Psoas muscle (tissue), 8 donors: ENCODE data around the gene PSMB5. TPM values are rescaled to one million over a fixed set of nuclear protein-coding genes. Genes with fewer than 3 reads are reported as not detected.
A peak's percentile ranks its signal among the peaks of the same experiment; 100 is the strongest.

ENCODE experiments used
- ATAC-seq, 4 donors: fragments of 200-7000 bp; cut with Tn5 transposase; one replicate each; pipeline ENCODE4 v1.9.1; 2020; ENCODE audit warnings: moderate library complexity in 3 of 4, mild to moderate bottlenecking in 2 of 4
- DNase-seq, 2 donors: peaks; one replicate each; pipeline ENCODE4 v3.0.0-alpha.2; 2020
- H3K27ac ChIP-seq: fragments of 200-600 bp; one replicate; pipeline ENCODE4 v1.8.0; 2022
- H3K27me3 ChIP-seq, 3 donors: fragments of 200-600 bp in 1 of 3; one replicate each; pipeline versions ENCODE4 v1.6.1 to v1.8.0; 2013 to 2022; ENCODE audit warnings: low read length in 2 of 3, mild to moderate bottlenecking in 2 of 3, moderate library complexity in 1 of 3; ENCODE audit not compliant: insufficient read depth in 3 of 3
- H3K36me3 ChIP-seq, 2 donors: fragments of 200-600 bp in 1 of 2; one replicate each; pipeline versions ENCODE4 v1.6.1 to v1.8.0; 2013 to 2022; ENCODE audit warnings: low read depth in 1 of 2, mild to moderate bottlenecking in 1 of 2, moderate library complexity in 1 of 2; ENCODE audit not compliant: insufficient read depth in 1 of 2
- H3K4me1 ChIP-seq: fragments of 200-600 bp; one replicate; pipeline ENCODE4 v1.8.0; 2022
- H3K4me3 ChIP-seq: fragments of 200-600 bp; one replicate; pipeline ENCODE4 v1.8.0; 2022; ENCODE audit warnings: mild to moderate bottlenecking
- H3K9me3 ChIP-seq: fragments of 200-600 bp; one replicate; pipeline ENCODE4 v1.8.0; 2022
- CTCF ChIP-seq: fragments of 200-600 bp; IDR thresholded peaks from one replicate; pipeline ENCODE4 v1.8.0; 2022; ENCODE audit warnings: antibody characterized with exemption
- WGBS, 3 donors: extraction: QIAGEN DNeasy Blood & Tissue Kit; methylation state at CpG; one replicate each; pipeline versions ENCODE4 v1.1.6 to v1.1.7; 2013; 5-methylcytosine and 5-hydroxymethylcytosine counted together
- intact Hi-C, 2 donors: fragments of 100-400 bp; cut with DNase I; formaldehyde crosslinking; loops; one replicate each; pipeline versions ENCODE4 v1.11.0 to v1.14.2; 2022
- polyA plus RNA-seq, 3 donors: library from polyadenylated mRNA; stranded (reverse); fragments of 200-250 nt; gene quantifications; one replicate each; pipeline ENCODE4 v1.2.3, GENCODE V29; 2013
- total RNA-seq, 4 donors: library from RNA; stranded (reverse); fragmentation: NEBNext Ultra II Directional in 2 of 4; extraction: Animal tissue kit (Norgen Biotek cat#: 25700) in 2 of 4; gene quantifications; one replicate each; pipeline versions ENCODE4 v1.2.1 to v1.2.4, GENCODE V29; 2021 to 2023
- donor health status: healthy with polysubstance abuse.
- donor health status: DM: no; HTN: no; CAD: no; lungs with moderate emphysema.
- donor health status: Bipolar disorder and iron deficiency.
- donor health status: healthy.
- donor health status: DM: yes; HTN: yes; CAD: no.
- donor health status: DM: no; HTN: no; CAD: no.
- donor health status: DM: no; HTN: no; CAD: no.
- donor health status: DM: yes; HTN: yes; CAD: no.

The PSMB5 gene
- total and polyA plus RNA-seq, 7 donors: 156 to 619 (median 304) TPM

GRCh38 chr14:23056956-23057756 is 22.5 kb upstream of the PSMB5 start, which contains the start of gene CDH24:
Gene CDH24 (minus strand): TSS chr14:23057520. CDS start chr14:23055733, 1,787 bp downstream.
- peak in 2 of 4 donors; percentile 5 to 16 for ATAC-seq
- H3K27ac ChIP-seq: peak within 1 kb of the TSS; percentile 32
- intact Hi-C loops: loop anchor here in 1 of 2 donors (5.0 kb wide), 1 partner anchor 500 kb away; no protein-coding TSS in a partner anchor
- peaks cover 4 to 41% of the 10 kb centered on the region in 2 donors for H3K36me3 ChIP-seq
- H3K27me3 ChIP-seq: no peaks in the 10 kb centered on the region
- WGBS, 3 donors: 4 to 8% (median 6%) methylated on average over 18 to 72 of the region's 73 CpGs
- peaks cover 7% of the 10 kb centered on the region for H3K4me1 ChIP-seq
- peak; percentile 71 to 76 for DNase-seq
- no peaks in the 10 kb centered on the region for H3K9me3 ChIP-seq
- peak within 1 kb of the TSS; percentile 78 for H3K4me3 ChIP-seq
- TF ChIP-seq CTCF: no peak

GRCh38 chr14:23056145-23056955 is 21.6 kb upstream of the PSMB5 start:
- Histone ChIP-seq H3K27me3 (no peaks in the 10 kb centered on the region), H3K4me3 (peak overlapping the region; percentile 78), H3K4me1 (peaks cover 2% of the 10 kb centered on the region), H3K9me3 (no peaks in the 10 kb centered on the region), H3K27ac (no peak overlapping the region), H3K36me3 (peaks cover 4 to 33% of the 10 kb centered on the region in 2 donors)
- TF ChIP-seq CTCF: peak; percentile 65
- DNase-seq (peak; percentile 71 to 82), ATAC-seq (peak; percentile 72 to 80 (median 75))
- WGBS, 3 donors: 18 to 20% (median 19%) methylated on average over 16 to 17 of the region's 17 CpGs
- intact Hi-C loops: loop anchor here in 1 of 2 donors (5.0 kb wide), 1 partner anchor 499 kb away; no protein-coding TSS in a partner anchor

- no peak for ATAC-seq
- no peaks in the 10 kb centered on the region for H3K9me3 ChIP-seq
- H3K4me3 ChIP-seq: no peak overlapping the region
- no peaks in the 10 kb centered on the region for H3K27me3 ChIP-seq
- intact Hi-C loops: loop anchor here in 1 of 2 donors (5.0 kb wide), 1 partner anchor 498 kb away; no protein-coding TSS in a partner anchor
- DNase-seq: peak in 1 of 2 donors; percentile 59
- no peak for TF ChIP-seq CTCF
- peaks cover 2% of the 10 kb centered on the region for H3K4me1 ChIP-seq
- H3K36me3 ChIP-seq: peaks cover 1 to 26% of the 10 kb centered on the region in 2 donors
- 50 to 71% (median 60%) methylated on average over 6 of the region's 6 CpGs for WGBS, 3 donors
- no peak overlapping the region for H3K27ac ChIP-seq
Measured at GRCh38 chr14:23055621-23056144, 21.0 kb upstream of the PSMB5 start.

- ATAC-seq: no peak
- Histone ChIP-seq H3K27me3 (no peaks in the 10 kb centered on the region), H3K4me1 (peaks cover 2% of the 10 kb centered on the region), H3K9me3 (no peaks in the 10 kb centered on the region), H3K4me3 (no peak overlapping the region), H3K27ac (no peak overlapping the region), H3K36me3 (peaks cover 0 to 21% of the 10 kb centered on the region in 2 donors)
- intact Hi-C loops: loop anchor here in 1 of 2 donors (5.0 kb wide), 1 partner anchor 498 kb away; no protein-coding TSS in a partner anchor
- 95 to 99% (median 97%) methylated on average over 12 of the region's 12 CpGs for WGBS, 3 donors
- DNase-seq: no peak
- TF ChIP-seq CTCF: no peak
Measured at GRCh38 chr14:23055147-23055550, 20.4 kb upstream of the PSMB5 start.
